Amniotic epithelial cell (primary cell): ENCODE measurements around the gene RBM20.
A peak's percentile ranks its signal among the peaks of the same experiment; 100 is the strongest.

Experiments used
- DNase-seq: peaks from one replicate; pipeline ENCODE4 v3.0.0-alpha.2; 2010; ENCODE audit warnings: low read depth

RBM20 gene

GRCh38 chr10:110679486-110680272 lies 35.5 kb downstream of the RBM20 start:
- DNase-seq = no peak

GRCh38 chr10:110680273-110681020 lies 36.3 kb downstream of the RBM20 start:
- no peak for DNase-seq

- no peak for DNase-seq
Observed at GRCh38 chr10:110681023-110681681, 37.0 kb downstream of the RBM20 start.

- DNase-seq = no peak
Observed at GRCh38 chr10:110682348-110682747, 38.2 kb downstream of the RBM20 start.

GRCh38 chr10:110684800-110685446 lies 40.8 kb downstream of the RBM20 start:
- no peak for DNase-seq

GRCh38 chr10:110686047-110686446 lies 41.9 kb downstream of the RBM20 start:
- DNase-seq = no peak

GRCh38 chr10:110686949-110687348 lies 42.8 kb downstream of the RBM20 start:
- DNase-seq = no peak

- no peak for DNase-seq
Observed at GRCh38 chr10:110687400-110687799, 43.3 kb downstream of the RBM20 start.

GRCh38 chr10:110691139-110691538 lies 47.0 kb downstream of the RBM20 start:
- no peak for DNase-seq

GRCh38 chr10:110694263-110694662 lies 50.1 kb downstream of the RBM20 start:
- DNase-seq = no peak

GRCh38 chr10:110694820-110695538 lies 50.8 kb downstream of the RBM20 start:
- no peak for DNase-seq

GRCh38 chr10:110695539-110695886 lies 51.4 kb downstream of the RBM20 start:
- no peak for DNase-seq

GRCh38 chr10:110696436-110696835 lies 52.3 kb downstream of the RBM20 start:
- DNase-seq = no peak

- DNase-seq = no peak
Observed at GRCh38 chr10:110698340-110698739, 54.2 kb downstream of the RBM20 start.

GRCh38 chr10:110698782-110699201 lies 54.7 kb downstream of the RBM20 start:
- peak; percentile 77 for DNase-seq

- no peak for DNase-seq
Observed at GRCh38 chr10:110699859-110700468, 55.8 kb downstream of the RBM20 start.

GRCh38 chr10:110700947-110701616 lies 56.9 kb downstream of the RBM20 start:
- DNase-seq = no peak

GRCh38 chr10:110701617-110701971 lies 57.5 kb downstream of the RBM20 start:
- peak; percentile 59 for DNase-seq

- DNase-seq = no peak
Observed at GRCh38 chr10:110704070-110704469, 59.9 kb downstream of the RBM20 start.

GRCh38 chr10:110704906-110705476 lies 60.9 kb downstream of the RBM20 start:
- DNase-seq = no peak
